T-helper 1 cell (primary cell): ENCODE measurements around the gene PLEKHM1.
A peak's percentile ranks its signal among the peaks of the same experiment; 100 is the strongest.

Experiments
- DNase-seq, 5 donors: peaks; one replicate each; pipeline ENCODE4 v3.0.0-alpha.2; 2012 to 2020

Gene PLEKHM1

DNA sequence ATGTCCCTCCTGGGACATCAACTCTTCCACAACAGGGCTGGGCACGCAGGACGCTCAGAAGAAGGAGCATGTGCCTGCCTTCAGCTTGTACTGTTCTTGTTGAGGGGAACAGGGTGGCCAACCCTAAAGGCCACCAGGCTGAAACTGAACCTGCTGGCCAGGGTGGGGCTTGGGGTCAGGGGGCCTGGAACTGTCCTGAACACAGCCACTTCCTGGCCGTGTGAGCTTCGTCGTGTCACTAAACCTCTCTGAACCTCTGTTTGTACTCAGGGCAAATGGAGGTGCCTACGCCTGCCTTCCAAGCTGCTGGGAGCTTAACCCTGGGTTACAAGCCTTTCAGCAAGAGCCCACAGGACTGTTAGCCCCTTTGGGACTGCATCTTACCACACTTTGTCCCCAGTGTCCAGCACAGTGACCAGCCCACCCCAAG, 64.5 kb downstream of the PLEKHM1 start:
- DNase-seq, result no peak

DNA sequence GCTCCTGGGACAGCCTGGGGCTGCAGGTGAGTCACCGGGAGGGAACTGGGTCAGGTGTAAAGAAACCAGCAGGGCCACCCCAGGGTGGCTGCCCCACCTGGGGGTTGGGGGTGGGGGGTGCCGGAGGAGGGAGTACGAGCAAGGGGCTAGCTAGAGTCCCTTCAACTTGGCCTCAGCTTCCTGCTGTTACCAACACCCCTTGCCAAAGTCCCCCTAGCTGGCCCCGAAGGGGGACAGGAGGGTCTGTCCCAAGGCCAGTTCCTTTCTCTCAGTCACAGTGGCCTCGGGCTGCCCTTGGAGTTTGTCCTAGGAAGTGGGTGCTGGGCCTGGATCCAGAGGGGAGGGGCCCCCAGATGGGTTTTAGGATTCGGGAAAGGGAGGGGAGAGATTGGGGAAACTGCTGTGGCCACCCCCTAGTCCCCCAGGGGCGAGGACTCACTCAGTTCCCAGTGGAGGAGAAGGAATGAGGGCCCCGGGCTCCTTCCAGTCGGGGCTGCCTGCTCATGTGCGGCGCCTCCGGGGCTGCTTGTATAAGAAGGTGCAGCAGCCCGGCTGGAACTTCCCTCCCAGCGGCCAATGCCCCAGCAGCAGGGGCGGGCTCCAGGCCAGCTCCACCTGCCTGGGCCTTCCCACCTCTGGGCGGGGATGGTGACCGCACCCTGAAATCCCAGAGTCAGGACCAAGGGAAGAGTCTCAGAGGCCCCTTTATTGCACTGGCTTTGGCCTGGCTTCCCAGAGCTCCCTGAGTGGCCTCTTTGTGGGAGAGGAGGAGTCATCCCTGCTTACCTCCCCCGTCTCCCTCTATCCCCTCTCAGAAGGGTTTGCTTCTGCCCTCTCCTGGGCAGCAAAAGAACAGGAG, 65.2 kb downstream of the PLEKHM1 start:
- DNase-seq, result no peak

DNA sequence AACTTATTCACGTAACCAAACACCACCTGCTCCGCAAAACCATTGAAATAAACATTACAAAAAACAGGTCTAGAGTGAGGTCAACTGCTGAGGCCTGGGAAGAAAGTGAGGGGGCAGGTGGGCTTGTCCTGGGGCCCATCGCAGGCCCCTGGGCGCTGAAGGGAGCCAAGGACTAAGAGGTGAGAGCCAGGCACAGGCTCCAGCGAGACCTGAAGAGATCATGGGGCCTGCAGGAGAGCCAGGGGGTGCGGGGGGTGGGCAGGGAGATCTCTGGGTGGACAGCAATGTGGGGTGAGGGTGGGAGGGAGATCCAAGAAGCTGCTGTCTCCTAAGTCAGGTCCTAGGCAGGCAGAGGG, 65.8 kb downstream of the PLEKHM1 start:
- no peak for DNase-seq

DNA sequence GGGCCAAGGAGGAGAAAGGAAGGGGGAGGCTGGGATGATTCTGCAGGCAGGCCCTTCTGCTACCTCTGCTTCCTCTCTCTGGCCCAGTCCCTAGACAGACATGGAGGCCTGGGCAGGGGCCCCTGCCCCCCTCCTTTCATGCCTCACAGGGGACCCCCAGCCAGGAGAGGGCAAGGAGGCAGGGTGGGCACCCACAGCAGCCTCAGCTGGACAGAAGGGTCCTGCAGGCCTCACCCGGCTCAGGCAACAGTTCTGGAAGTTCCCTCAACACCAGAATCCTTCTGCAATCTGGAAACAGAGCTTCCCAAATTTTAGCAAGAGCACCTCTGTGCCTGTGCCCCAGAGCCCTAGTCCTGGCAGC, 66.6 kb downstream of the PLEKHM1 start:
- DNase-seq, result no peak

DNA sequence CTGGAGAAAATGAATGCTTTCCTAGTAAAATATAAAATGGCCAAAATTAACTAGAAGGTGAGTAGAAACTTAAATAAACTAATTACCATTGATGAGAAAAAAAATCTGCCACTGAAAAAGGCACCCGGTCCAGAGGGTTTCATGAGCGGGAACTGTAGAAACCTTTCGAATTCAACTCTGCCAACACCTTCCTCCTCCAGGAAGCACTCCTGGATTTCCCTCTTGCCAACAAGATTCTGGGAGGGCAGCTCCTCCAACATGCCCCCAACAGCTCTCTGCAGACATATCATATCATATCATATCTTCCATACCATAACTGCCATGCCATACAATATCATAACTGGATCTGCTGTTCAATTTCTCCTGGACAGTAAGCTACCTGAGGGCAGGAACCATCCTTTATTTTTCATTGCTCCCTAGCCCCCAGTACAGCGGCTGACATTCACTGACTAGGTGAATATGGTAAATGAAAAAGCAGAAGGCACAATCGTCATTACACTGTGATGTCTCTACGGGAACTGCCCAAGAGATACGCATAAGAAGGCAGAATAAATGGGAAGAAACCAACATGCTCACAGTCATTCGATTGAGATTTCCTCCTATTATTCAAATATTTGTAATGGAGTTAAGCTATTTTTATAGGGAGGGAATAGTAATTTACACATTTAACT, 67.1 kb downstream of the PLEKHM1 start:
- DNase-seq, result no peak

DNA sequence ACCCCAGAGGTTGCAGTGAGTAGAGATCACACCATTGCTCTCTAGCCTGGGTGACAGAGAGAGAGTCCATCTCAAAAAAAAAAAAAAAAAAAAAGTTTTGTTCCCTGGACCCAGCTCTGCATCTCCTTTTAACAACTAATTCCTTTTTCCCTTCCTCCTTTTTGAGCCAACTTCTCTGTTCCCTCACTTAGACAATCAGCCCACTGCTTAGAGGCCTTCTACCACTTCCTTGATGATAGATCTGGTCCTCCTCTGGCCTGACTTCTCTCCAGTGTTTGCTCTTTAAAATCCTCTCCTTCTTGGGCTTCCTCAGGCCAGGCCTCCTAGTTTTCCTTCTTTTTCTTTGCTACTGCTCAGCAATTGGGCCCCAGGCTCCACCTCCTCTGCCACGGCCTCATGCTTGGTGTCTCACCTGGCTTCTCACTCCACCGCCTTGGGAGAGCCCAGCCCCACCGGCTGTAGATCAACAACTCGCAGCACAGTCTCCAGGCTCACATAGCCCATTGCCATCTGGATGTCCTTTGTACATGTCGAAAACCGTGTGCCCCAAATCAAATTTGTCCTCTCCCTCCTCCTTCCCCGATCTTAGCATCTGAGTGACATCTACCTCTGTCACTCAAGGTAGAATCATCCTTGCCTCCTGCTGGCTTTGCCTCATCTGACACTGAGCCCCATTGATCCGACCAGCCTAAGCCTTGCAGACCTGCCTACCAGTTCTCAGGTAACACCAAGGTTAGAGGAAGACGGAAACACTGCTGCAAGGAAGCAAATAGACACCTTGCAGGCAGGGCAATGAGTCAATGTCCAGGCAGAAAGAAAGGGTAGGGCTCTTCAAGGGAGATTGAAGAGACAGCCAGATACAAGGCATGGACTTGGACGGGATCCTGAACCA, 75.3 kb downstream of the PLEKHM1 start:
- DNase-seq, result no peak

DNA sequence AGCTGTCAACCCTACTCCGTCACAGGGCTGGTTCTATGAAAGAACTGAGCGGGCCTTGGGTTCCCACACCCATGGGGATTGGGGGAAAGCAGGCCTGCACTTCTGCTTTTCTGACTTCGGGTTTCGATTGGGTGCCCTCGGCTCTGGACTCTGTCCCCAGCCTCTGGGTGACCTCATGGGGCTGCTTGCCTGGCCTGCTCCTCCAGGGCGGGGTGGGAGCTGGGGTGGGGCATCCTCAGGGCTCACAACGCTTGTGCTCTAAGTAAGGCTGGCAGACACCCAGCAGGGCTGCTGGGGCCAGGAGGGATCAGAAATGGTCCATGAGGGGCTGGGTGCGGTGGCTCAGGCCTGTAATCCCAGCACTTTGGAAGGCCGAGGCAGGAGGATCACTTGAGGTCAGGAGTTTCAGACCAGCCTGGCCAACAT, 77.0 kb downstream of the PLEKHM1 start:
- no peak for DNase-seq

DNA sequence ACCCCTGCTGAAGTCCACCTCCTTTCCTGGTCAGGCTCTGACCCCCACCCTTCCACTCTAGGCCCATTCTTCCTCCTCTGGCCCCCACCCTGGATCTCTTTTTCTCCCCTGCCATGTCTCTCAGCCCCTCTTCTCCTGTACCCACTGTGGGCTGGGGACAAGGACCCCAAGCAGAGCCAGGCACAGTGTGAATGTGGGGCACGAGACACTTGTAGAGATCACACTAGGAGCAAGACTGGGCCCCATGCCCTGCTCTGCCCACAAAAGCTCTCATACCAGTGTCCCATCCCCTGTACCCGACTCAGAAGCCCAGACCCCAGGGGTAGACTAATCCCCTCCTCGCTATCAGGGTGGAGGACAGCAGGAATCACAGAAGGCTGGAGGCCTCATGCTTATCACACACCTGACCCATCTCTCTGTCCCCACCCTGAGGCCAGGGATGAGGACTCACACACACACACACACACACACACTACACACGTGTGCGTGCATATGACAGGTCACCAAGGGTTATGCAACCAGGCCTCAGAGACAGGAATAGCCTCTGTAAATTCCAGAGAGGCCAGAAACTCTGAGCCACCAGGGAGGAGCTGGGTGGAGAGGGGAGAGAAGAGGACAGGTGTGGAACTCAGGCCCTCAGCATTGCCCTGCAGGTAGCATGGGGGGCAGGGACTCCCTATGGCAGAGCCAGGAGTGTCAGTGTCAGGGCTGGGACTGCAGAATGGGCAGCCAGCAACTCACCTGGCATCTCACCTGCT, 79.0 kb downstream of the PLEKHM1 start:
- no peak for DNase-seq

DNA sequence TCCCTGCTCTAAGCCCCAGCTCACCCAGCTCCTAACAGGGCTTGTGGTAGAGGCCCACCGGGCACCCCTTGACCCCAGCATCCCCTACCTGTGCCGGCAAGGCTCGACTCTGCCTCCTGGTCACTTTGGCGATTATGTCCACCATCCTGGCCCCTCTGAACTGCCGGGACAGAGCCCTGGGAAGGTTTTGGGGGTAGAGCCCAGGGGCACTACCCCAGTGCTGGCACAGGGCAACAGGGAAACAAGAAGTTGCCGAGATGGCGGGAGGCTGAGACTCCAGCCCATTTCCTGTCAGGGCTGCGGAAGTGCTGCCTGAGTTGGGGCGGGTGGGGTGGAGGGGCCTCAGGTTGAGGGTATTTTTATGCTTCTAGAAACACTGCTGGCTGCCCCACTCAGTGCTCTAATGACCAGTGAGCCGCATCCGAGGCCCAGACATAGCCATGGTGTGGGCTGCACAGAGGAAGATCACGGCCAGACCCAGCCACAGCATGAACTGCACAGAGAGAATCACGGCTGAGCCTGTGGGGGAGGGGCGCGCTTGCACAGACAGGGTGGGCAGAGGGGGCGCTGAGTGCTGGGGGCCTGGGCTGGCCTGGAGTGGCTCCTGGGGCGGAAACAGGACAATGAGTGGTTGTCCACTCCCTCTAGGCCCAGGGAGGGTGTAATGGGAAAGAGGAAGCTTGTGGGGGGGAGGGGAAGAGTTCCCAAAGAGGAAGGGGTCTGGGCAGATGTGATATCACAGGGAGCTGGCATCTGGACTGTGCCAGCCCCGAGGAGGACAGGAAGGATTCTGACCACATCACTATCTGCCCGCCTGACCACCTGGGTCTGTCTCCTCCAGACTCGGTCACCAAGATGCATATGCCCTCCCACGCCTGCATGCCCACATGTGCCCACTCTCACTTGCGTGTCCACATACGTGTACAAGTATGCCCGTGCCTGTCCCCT, 80.1 kb downstream of the PLEKHM1 start:
- peak in 4 of 5 donors; percentile 37 to 76 (median 48) for DNase-seq

DNA sequence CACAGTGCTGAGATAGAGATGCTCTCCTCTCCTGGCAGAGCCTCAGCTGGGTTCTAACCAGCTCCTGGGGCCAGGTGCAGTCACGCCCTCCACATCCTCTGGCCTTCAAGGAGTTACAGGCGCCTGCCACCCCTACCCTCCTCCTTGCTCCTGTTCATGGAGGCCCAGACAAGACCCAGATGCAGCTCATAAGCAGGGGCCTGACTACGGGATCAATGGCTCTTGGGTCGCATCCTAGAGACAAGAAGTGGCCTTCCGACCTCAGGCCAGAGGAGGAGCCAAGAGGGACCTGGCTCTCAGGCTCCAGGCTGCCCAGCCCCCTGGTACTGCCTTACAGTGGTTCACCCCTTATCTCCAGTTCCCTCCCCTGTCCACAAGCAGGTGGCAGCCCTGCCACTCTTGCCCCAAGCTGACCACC, 80.9 kb downstream of the PLEKHM1 start:
- peak in 1 of 5 donors; percentile 25 for DNase-seq

DNA sequence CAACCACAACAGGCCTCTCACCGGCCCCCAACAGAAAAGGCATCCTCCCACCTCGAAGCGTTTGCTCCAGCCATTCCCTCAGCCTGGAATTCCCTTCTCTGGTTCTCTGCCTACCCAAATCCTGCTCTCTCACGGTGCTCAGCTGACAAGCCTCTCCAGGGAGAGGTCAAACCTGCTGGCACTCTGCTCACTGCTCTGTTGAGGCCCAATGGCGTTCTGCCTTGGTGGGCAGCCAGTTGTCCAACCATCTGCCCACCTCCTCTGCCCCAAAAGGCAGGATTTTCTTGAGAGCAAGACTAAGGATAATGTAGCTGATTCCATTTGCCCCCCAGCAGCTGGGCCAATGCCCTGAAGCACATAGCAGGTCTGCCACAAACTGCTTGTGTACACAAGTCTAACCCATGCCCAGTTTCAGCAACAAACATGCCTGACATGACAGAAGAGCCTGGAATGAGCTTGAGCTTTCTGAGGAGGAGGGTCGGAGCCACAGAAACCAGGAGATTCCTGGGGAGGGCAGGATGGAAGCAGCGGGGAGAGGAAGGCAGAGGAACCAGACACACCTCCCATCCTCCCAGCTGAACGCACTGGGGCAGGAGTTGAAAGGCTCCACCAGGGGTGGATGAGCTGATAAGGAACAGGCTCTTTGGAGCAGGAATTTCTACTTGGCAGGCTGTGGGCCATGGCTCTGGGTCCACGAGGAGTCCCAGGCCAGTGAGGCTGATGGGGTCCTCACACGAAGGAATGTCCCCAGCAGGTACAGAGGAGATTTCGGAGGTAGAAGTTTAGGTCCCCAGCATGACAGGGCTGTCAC, 81.7 kb downstream of the PLEKHM1 start:
- no peak for DNase-seq

DNA sequence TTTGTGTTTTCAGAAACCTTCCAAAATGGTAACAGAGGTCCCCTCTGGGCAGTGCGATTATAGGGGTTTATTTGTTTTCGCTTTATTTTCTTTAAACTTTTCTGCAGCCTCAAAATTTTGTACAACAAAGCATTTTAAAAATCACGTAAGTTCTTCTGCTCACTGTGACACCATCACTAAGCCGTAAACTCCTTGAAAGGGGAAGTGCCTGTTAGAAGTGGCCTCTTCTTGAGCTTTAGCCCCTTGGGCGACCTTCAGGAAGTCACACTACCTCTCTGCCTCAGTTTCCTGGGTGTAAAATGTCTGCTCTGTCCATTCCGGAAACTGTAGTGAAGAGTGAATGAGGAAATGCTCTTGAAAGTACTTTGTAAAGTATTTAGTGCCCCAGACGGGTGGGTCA, 84.4 kb downstream of the PLEKHM1 start:
- no peak for DNase-seq

DNA sequence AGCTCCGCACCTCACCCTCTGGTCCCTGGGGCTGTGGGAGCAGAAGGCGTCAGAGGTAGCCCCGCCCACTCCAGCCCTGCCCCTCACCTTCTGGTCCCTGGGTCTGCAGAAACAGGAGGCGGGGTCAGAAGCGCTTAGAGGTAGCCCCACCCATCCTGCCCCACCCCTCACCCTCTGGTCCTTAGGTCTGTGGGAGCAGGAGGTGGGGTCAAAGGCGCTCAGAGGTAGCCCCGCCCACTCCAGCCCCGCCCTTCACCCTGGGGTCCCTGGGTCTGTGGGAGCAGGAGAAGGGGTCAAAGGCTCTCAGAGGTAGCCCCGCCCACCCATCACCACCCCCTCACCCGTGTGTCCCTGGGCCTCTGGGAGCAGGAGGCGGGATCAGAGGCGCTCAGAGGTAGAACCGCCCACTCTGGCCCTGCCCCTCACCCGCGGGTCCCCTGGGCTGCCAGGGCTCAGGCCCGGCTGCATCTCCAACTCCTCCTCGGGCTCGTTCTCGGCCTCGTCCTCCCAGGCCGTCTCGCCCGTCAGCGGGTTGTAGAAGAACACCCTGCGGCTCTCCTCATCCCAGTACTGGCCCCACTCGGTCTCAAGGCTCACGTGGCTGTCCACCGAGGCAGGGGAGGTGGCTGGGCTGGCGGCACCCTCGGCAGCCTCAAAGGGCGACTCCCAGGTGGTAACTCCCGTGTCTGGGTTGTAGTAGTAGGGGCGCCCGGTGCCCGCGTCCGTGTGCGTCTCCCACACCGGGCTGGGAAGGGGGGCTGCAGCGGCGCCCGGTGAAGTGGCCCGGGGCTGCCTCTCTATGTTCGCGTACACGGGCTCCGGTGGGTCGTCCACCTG, 85.1 kb downstream of the PLEKHM1 start:
- DNase-seq, result no peak

DNA sequence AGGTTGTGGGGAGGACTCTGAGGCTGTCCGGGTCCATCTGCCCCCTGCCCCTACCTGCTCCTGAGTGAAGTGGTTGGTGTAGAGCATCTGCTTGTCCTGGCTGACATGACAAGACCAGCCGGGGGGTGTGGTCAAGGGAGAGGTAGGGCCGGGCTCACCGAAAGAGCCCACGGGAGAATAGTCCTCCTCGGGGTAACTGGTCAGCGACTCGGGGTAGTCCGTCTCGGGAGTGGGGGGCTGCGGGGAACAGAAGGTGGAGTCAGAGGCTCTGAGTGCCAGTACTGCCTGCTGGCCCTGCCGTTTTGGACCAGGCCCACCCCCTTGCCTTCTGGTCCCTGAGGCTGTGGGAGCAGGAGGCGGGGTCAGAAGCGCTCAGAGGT, 85.7 kb downstream of the PLEKHM1 start:
- DNase-seq, result no peak

DNA sequence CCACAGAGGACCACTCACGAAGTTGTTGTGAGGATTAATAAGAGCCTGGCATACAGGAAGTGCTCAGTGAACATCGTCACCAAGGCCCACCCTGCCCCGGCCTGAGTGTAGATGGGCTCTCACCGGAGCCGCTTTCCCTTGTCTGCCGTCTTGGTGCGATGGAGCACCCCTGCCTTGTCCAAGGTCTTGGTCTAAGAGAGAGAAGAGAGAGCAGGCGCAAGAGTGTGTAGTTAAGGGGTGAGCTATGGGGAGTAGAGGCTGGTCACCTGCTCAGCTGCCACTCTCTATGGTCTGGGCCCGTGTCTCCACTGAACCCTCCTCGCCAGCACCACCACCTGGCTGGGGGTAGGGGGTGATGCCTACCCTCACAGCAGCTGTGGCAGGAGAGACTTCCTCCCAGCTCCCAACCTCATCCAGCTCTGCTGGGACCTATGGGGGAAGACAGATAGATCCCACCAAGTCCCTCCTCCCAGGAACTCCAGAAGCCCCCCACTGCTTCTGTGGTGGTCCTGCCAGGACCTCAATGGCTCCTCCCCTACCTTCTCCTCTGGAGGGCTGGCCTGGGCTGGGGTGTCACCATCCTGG, 86.5 kb downstream of the PLEKHM1 start:
- DNase-seq, result no peak

DNA sequence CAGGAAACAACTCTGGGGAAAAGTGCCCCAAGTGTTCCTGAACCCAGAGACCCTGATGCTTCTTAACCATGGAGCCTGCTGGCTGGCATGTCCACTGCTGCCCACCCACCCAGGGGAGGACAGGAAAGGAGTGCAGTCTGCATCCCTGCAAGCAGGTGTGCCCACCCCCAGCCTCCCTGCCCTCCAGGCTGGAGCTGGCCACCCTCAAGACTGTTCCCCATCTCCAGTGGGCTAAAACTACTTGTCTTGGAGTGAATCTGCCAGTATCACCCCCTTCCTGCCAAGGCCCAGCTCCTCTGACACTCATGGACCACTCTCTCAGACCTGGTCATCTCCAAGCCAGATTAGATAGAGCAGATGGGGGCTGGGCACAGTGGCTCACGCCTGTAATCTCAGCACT, 87.6 kb downstream of the PLEKHM1 start:
- DNase-seq, result no peak

DNA sequence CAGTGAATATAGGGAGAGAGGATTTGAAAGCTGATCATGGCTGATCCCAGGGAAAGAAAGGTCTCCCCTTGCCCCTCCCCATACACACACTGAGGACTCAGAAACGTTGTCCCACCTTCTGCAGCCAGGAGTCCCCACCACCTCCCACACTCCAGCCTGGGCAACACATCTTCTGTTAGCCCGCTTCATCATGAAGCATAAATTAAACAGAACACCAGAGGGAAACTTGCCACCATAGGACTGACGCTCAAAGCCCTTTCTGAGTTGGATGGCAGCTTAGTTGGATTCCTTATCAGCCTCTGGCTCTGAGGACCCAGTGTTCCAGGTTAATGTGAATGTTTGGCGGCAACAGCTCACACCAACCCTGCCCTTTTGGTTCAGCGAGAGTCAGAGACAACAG, 91.7 kb downstream of the PLEKHM1 start:
- no peak for DNase-seq

DNA sequence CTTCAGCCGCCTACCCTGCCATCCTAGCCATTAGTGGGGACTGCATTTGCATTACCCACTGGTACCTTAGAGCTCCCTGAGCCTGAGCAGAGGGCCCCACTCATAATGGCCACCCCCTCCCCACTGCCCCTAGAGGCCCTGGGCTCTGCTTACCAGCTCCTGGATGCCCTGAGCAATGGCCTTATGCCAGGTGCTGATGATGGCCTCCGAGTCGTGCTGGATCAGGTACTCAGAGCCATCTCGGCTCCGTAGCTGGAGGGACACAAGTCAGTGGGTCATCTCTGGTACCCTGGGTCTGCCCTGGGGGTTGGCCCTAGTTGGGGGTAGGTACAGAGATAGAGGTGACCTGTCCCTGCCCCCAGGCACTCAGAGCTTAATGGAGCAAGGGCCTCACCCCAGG, 92.7 kb downstream of the PLEKHM1 start:
- no peak for DNase-seq
